ENCODE data around the gene OR52N5. TPM values are rescaled to one million over a fixed set of nuclear protein-coding genes. Genes with fewer than 3 reads are reported as not detected.

The OR52N5 gene
- total RNA-seq, 1 donor from 2014 or later, result not detected

- intact Hi-C loops (cut with DNase I), result no loop called here
- DNase-seq (ENCODE audit: low spot score in 2 of 2), result no peak
- no peak for TF ChIP-seq CTCF (IDR thresholded peaks at IDR 0.05)
- no peaks in the 10 kb centered on the region for H3K9me3 ChIP-seq
- H3K4me1 ChIP-seq, result no peaks in the 10 kb centered on the region
- no peaks in the 10 kb centered on the region for H3K36me3 ChIP-seq
- no peak within 1 kb of the TSS for H3K4me3 ChIP-seq
- H3K27me3 ChIP-seq, result no peaks in the 10 kb centered on the region
- no peak within 1 kb of the TSS for H3K27ac ChIP-seq
Observed at GRCh38 chr11:5791165-5791564, 8.0 kb upstream of the OR52N5 start, which contains the start of gene OR52N1. Gene OR52N1, minus strand, starts transcription at chr11:5791265. Its CDS starts 2,449 bp downstream, at chr11:5788816.

GRCh38 chr11:5767056-5767455, 16.1 kb downstream of the OR52N5 start:
- Histone ChIP-seq H3K9me3 (no peaks in the 10 kb centered on the region), H3K27me3 (no peaks in the 10 kb centered on the region), H3K36me3 (no peaks in the 10 kb centered on the region), H3K27ac (no peak overlapping the region), H3K4me1 (no peaks in the 10 kb centered on the region), H3K4me3 (no peak overlapping the region)
- no peak for TF ChIP-seq CTCF (IDR thresholded peaks at IDR 0.05)
- no peak for DNase-seq (ENCODE audit: low spot score in 2 of 2)
- intact Hi-C loops (cut with DNase I), result no loop called here

- Histone ChIP-seq H3K9me3 (no peaks in the 10 kb centered on the region), H3K27me3 (no peaks in the 10 kb centered on the region), H3K36me3 (no peaks in the 10 kb centered on the region), H3K4me3 (no peak within 1 kb of the TSS), H3K27ac (no peak within 1 kb of the TSS), H3K4me1 (no peaks in the 10 kb centered on the region)
- DNase-seq (ENCODE audit: low spot score in 2 of 2), result no peak
- intact Hi-C loops (cut with DNase I), result no loop called here
- TF ChIP-seq CTCF (IDR thresholded peaks at IDR 0.05), result no peak
Observed at GRCh38 chr11:5753943-5754342, 29.2 kb downstream of the OR52N5 start, which contains the start of gene OR52N4. Gene OR52N4, plus strand, starts transcription at chr11:5754243. Its CDS starts 498 bp downstream, at chr11:5754741.

- Histone ChIP-seq H3K4me1 (no peaks in the 10 kb centered on the region), H3K9me3 (no peaks in the 10 kb centered on the region), H3K27ac (no peak overlapping the region), H3K27me3 (no peaks in the 10 kb centered on the region), H3K36me3 (no peaks in the 10 kb centered on the region), H3K4me3 (no peak overlapping the region)
- DNase-seq (ENCODE audit: low spot score in 2 of 2), result no peak
- intact Hi-C loops (cut with DNase I), result no loop called here
- TF ChIP-seq CTCF (IDR thresholded peaks at IDR 0.05), result no peak
Observed at GRCh38 chr11:5749836-5750235, 33.3 kb downstream of the OR52N5 start.

- Histone ChIP-seq H3K4me3 (no peak overlapping the region), H3K4me1 (no peaks in the 10 kb centered on the region), H3K9me3 (peaks cover 4 to 7% of the 10 kb centered on the region in 2 donors), H3K27ac (no peak overlapping the region), H3K36me3 (no peaks in the 10 kb centered on the region), H3K27me3 (no peaks in the 10 kb centered on the region)
- no peak for TF ChIP-seq CTCF (IDR thresholded peaks at IDR 0.05)
- DNase-seq (ENCODE audit: low spot score in 2 of 2), result no peak
- intact Hi-C loops (cut with DNase I), result no loop called here
Observed at GRCh38 chr11:5746614-5747013, 36.5 kb downstream of the OR52N5 start.

GRCh38 chr11:5738431-5738830, 44.7 kb downstream of the OR52N5 start:
- Histone ChIP-seq H3K27me3 (no peaks in the 10 kb centered on the region), H3K9me3 (peaks cover 7% of the 10 kb centered on the region in 2 donors), H3K4me1 (no peaks in the 10 kb centered on the region), H3K4me3 (no peak overlapping the region), H3K36me3 (no peaks in the 10 kb centered on the region), H3K27ac (no peak overlapping the region)
- no peak for DNase-seq (ENCODE audit: low spot score in 2 of 2)
- TF ChIP-seq CTCF (IDR thresholded peaks at IDR 0.05), result no peak
- intact Hi-C loops (cut with DNase I), result no loop called here

All from ascending aorta (tissue), 2 donors.